ENCODE data around the gene GPR15.

GPR15 gene

DNA sequence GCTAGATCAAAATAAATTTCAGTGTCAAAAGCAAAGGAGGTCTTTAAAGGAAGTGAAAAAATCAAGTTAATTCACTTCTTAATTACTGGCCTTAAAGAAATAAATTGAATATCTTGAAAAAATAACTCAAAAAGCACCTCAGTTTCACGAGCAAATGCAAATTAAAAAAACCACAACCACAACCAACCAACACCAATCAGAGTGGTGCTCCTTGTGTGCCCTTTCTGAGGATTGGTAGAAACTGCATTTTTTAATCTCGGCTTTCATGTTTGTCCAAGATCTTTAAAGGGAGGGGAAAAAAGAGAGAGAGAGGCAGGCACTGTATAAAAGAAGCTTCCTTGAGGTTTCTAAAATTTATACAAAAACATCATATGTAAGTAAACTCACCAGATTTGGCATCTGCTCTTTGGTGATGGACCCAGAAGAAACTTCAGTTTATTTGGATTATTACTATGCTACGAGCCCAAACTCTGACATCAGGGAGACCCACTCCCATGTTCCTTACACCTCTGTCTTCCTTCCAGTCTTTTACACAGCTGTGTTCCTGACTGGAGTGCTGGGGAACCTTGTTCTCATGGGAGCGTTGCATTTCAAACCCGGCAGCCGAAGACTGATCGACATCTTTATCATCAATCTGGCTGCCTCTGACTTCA is at the start of gene GPR15:
GPR15 (plus strand) TSS at position 357 of the 653 bp plus-strand sequence; CDS start at position 413, 56 bp downstream.
- DNase-seq (ENCODE audit: low read depth in 3 of 3) = no peak

DNA sequence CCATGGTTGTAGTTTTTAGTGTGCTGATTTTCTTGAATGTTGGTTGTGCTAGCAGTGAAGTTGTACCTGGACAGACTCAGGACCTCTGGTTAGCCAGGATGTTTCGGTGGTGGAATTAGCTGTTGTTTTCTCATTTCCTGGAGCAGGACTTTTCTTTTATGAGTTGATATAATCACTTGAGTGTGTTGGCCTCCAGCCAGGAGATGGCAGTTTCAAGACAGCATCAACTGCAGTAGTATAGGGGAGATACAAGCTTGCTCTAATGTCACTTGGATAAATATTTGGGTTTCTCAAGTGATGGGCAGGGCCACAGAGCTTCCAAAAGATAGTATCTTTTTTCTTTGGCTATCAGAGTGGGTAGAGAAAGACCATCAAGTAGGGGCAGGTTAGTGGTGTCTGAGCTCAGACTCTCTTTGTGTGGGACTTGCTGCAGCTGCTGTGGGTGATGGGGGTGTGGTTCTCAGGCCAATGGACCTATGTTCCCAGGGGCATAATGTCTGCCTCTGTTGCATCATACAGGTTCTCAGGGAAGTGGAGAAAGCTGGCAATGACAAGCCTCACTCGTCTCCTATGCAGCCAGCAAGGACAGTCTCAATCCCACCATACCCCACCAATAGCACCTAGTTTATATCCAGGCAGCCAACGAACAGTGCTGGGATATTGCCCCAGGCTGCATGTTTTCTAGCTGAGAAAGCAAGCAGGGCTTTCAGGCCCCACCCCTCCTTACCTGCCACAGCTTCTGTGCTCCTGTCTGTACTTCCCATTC is 48.9 kb upstream of the GPR15 start:
- DNase-seq (ENCODE audit: low read depth in 3 of 3) = no peak

DNA sequence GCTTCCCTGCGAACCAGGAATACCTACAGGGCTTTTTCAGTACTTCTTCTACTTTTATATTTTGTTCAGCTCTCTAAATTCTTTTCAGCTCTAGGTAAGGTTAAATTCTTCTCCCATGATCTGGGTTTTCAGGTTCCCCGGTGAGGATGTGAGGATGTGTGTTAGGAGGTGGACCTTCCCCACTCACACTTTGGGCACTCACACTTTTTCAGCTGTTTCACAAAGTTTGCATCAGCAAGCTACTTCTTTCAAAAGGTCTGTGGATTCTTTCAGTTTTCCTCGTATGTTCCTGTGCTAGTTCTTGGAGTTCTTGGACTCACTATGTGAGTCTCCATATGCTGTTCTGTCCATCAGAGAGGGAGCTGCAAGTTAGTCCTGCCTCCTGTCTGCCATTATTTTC is 48.2 kb upstream of the GPR15 start:
- no peak for DNase-seq (ENCODE audit: low read depth in 3 of 3)

DNA sequence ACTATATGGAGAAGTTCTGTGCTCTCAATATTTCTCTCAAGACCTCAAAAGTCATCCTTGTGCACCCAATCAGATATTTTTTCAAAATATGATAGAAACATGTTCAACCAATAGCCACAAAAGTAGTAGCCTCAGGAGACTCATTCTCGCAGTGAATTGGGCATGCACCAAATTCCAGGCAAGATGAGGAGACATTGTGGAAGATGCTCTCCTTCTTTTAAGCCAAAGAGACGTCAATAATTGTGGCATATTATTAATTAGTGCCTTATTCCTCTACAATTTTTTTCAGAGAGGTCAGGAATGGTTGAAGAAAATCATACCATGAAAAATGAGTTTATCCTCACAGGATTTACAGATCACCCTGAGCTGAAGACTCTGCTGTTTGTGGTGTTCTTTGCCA is 34.4 kb upstream of the GPR15 start, which contains the start of gene OR5K2:
OR5K2 (plus strand) TSS at position 301 of the 400 bp plus-strand sequence; CDS start at position 301, 0 bp downstream.
- DNase-seq (ENCODE audit: low read depth in 3 of 3) = no peak

DNA sequence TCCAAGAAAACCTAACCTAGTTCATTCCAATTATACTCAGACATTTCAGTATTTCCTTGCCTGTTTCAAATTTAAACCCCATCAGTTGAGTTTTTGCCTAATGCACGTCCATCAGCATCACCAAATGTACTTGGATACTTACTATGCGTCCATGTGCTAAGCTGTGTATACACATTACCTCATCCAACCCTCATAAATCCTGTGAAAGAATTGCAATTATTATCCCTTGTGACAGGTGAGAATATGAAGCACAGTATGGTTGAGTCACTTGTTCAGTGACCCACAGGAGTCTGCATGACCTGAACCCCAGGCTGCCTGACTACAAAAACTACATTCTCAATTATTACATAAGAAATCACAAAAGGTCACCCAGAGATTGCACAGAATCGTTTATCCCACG is 31.8 kb upstream of the GPR15 start:
- DNase-seq (ENCODE audit: low read depth in 3 of 3) = no peak

DNA sequence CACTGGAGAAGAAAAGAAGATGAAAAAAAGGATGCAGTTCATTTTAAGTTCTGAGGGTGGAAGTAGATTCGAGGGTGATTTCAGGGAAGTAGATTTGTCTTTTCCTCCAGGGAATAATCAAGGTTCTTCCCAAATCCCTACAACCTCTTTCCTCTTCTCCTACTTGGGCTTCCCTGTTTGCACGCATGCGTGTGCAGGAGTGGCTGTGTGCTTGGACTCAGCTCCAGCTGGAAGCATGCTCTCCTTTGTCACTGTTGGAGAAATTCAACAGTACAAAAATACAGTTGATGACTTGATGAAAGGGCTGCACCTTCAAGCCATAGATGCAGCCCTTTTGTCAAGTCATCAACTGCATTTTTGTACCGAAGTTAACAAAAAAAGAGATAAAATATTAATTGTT is 30.5 kb upstream of the GPR15 start:
- no peak for DNase-seq (ENCODE audit: low read depth in 3 of 3)

DNA sequence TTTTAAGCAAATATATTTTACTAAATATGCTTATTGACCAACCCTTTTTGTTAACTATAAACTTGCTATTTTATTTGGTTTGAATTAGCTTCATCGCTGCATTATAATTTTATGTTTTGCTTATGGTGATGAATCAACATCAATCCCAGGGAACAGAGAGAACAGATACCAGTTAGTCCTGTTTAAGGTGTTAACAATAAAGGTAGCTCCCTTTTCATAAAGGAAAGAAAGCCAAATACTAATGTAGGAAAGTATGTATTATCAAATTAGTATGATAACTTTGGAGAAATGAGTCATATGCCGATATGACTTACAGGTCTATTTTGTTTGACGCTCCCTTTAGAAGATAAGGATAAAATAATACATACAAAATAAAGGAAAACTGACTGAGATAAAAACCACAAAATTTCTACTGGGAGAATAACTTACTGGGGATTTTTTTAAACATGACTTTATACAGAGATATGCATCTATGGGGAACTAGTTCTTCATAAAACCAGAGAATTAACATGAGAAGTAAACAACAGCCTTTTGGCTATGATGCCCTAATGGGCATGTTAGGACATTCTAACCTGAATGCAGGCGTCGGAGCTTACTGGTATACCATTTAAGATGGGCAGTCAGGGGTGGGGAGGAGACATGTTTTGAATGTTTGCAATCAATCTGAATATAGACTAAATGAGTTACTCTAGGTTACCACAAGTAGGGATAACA is 29.8 kb upstream of the GPR15 start:
- no peak for DNase-seq (ENCODE audit: low read depth in 3 of 3)

DNA sequence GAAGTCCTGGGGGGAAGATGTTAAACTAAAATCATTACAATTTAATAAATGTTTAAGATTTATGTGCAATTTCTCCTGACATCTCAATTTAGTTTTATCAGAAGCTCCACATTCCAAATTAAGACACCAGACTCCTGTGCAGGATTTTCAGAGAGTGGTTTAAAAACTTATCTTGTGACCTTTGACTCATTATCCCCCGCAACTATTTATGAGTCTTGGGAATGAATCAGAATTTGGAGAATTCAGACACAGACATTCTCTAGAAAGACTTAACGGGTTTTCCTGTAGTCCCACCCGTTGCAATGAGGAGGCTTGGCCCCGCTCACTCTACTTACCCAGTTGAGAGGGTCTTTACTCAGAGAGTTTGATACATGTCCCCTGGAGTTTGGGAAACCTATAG is 27.2 kb upstream of the GPR15 start:
- DNase-seq (ENCODE audit: low read depth in 3 of 3) = no peak

DNA sequence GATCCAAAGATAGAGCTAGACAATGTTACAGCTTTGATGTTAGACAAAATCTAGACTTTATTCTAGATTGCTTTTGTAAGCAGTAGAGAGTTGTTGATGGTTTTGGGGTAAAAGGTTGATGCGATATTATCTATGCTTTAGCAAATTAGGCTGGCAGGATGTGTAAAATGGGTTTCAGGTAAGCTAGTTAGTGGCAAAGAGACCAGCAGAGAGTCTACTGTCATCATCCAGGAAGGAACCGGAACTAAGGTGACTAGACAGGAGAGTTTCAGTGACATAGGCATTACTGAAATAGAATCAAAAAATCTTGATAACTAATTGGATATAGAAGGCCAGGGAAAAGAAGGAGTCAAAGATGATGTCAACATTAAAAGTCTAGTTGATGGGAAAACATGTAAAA is 23.2 kb upstream of the GPR15 start:
- DNase-seq (ENCODE audit: low read depth in 3 of 3) = no peak

DNA sequence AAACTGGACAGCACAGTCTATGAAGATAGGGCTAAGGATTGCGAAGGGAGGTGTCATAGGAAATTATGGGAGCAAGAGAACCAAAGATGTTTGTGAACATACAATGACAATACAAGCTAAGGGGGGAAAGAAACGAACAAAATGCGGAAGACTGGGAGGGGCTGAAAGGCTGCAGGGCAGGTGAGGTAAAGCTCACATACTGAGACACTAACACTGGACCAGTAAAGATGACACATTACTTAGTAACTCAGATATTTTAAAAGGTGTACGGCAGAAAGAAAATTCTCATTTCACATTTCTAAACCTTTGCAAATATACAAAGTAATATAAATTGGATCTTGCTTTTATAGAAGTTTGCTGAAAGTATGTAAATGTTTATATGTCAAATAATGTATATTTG is 19.2 kb upstream of the GPR15 start:
- DNase-seq (ENCODE audit: low read depth in 3 of 3) = no peak

DNA sequence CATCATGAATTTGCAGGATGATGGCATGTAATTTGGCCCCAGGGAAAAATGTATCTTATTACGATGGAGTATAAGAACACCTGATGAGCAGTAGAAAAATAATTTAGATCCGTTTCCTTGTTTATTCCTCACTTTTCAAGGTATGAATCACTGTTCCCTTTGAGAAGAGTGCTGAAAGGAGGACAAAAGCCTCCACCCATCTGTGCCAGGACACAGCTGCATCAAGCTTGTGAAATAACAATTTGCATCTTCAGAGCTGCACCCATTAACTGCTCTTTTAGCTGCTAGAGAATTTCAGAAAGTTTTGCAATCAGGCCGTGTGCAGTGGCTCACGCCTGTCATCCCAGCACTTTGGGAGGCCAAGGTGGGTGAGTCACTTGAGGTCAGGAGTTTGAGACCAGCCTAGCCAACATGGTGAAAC is 18.7 kb upstream of the GPR15 start:
- no peak for DNase-seq (ENCODE audit: low read depth in 3 of 3)

DNA sequence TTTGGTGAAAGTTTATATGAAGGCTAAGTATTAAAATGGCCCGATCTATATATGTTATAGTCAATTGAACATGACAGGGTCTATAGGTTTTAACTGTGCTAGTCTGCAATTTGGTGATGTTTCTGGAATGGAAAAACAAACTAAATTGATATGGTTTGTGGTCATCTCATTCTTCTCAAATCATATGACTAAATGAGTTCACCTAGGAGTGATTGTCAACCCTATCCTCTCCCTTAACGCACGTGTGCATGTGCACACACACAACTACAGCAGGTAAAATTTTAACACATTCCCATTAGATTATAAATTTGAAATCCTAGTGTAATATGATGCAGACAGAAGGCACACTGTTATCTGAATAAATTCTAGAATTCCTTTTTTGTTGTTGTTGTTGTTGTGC is 18.0 kb upstream of the GPR15 start:
- no peak for DNase-seq (ENCODE audit: low read depth in 3 of 3)

DNA sequence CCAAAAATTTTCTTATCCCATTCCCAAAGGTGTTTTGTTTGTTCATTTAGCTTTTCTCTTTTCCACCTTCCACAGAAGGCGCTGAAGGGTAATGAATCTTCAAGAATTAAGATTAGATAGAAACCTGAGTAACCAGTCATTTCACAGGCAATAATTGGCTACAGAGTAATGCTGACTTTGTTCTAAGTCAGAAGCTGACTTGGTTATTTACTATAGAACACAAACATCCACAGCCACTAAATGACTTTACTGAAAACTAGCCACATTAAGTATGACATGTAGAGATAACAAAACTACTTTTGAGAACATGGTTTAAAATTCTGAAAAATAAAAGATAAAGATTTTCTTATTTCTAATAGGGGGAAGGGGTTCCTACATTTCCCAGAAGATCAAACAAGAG is 16.8 kb upstream of the GPR15 start:
- no peak for DNase-seq (ENCODE audit: low read depth in 3 of 3)

DNA sequence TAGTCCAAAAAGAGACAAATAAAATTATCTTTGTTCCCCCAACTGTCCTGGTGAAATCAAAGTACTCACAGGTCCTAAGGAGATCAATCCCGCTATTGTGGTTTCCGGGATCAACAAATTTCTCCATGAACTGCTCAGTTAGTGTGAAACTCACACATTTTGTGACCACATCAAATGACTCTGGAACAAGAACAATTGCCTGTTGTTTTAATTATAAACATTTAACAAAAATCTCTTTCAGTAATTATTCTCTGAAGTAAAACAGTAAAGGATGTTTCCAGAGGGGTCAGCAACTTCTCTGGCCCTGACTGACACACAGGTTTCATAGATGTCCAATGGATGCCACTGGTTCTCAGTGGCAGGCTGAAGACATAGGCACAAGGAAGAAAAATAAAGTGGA is 13.0 kb upstream of the GPR15 start:
- DNase-seq (ENCODE audit: low read depth in 3 of 3) = no peak

DNA sequence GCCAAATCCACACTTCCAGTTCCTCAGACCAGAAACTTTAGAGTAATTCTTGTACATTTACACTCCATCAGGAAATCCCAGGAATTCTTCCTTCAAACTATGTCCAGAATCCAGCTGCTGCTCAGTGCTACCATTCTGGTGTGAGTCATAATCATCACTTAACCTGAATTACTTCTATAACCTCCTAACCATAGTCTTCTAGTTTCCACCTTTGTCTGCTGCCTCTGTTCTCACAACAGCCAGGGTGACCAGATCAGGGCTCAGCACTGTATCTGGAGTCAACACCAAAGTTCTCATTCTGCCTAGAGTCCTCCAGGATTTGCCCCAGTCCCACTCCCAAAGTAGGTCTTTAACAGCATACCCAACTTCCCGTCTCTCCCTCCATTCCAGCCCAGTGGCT is 12.4 kb upstream of the GPR15 start:
- DNase-seq (ENCODE audit: low read depth in 3 of 3) = no peak

DNA sequence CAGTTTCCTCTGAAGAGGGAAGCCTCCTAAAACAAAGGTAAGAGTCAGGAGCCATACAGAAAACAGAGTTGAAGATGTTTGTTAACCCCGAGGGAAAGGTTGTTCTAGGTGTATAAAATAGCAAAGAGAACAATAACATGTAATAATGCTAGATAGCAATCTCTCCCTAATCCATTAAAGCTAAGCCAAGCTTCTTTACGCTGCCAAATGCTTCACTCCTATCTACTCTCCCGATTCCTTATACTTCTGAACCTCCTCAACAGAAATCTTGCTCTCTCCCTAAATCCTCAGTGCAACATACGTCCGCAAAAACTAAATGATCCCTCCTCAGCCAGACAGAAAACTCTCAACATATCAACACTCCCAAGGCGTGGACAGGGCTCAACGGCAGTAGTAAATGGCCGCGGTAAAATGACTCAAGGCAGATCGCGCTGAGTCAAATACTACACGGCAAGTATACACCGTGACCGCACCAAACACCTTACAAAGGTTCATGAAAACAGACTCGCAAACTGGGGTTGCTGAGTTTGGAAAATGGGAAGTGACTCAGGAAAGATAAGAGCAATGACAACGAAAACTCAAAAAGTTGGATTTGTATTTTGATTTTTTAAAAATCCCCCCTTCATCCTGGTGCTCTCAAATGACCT is 9.8 kb upstream of the GPR15 start:
- peak; percentile 19 to 24 (median 22) for DNase-seq (ENCODE audit: low read depth in 3 of 3)

DNA sequence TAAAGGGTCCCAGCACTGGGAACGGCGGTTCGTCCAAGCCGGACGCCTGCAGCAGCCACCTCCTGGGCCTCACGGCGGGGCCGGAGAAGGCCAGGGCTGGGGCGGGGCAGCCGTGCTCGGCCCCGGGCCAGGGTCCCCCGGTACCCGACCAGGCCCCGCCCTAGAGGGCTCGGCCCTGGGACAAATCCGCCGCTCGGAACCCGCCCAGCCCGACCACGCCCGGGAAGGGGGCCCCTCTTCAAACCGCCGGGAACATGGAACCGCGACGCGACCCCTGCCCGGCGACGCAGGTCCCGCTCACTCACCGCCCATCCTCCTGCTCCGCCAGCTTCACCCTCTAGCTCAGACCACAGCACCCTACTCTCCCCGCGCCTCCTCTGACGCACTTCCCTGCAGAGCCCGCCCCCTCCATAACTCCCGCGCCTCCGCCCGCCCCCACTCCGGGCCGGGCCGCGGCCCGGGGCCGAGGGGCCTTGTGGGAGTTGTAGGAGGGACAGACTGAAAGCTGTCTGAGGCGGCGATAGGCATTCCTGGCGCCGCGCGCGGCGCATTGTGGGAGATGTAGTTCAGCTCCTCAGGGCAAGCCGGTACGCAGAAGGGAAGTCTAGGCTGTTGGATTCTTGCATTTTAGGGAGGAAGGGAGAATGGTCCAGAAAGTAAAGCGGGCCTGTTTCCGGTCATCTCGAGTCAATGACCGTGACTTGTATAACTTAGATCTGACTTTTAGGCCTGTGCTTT is 9.1 kb upstream of the GPR15 start, which contains the start of gene CLDND1:
CLDND1 (minus strand) TSS at position 359 of the 738 bp plus-strand sequence. CDS start 1,478 bp downstream, outside the sequence.
- peak; percentile 90 to 96 (median 93) for DNase-seq (ENCODE audit: low read depth in 3 of 3)

DNA sequence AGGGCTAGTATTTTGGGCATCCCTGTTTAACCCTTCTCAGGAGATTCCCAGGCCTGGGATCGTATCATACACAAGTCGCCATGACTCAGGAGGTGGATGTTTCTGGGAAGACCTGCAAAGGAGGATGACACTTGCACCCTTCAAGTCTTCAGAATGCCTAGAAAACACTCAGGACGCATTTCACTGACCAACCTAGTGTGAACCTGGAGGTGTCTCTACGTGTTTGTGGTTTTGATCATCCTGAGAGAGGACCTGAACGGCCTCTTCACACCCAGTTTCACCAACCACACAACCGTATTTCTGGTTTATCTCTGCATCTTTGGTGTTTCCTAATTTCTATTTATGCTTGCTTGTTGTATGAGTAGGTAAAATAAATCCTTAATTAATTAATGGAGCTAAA is 6.3 kb upstream of the GPR15 start:
- DNase-seq (ENCODE audit: low read depth in 3 of 3) = no peak

DNA sequence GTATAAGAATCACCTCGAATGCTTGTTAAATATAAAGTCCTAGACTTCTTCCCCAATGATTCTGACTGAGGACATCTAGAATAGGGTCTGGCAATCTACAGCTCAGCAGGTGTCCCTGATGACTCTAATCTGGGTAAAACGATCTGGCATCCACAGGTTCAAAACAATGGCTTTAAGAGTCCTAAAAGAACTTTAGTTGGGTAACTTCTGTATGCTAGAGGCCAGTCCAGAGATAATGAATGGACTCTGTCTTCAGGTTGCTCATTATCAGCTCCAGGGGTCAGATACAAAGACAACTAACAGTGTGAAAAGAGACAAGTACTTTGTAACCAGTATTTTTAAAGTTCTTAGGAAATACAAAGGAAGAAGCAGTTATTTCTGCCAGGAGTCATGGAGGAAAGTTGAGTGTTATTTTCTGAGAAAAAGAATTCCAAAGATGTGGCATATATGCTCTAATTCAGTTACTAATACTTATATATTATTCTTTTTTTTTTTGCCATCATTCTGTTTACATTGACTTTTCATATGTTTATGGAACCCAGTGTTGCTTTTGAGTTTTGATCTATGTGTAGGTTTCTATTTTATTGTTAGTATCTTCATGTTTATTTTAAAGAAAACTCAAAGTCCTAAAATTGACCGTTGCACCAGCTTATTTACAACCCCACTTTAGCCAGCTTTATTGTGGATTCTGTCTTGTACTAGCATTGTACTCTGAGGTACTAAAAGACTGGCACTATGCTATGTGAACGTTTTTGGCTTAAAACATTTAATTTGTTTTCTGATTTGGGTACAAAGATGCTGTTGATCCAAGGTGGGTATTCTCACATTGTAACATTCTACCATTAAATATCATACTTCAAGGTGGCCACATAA is 3.1 kb upstream of the GPR15 start:
- no peak for DNase-seq (ENCODE audit: low read depth in 3 of 3)

DNA sequence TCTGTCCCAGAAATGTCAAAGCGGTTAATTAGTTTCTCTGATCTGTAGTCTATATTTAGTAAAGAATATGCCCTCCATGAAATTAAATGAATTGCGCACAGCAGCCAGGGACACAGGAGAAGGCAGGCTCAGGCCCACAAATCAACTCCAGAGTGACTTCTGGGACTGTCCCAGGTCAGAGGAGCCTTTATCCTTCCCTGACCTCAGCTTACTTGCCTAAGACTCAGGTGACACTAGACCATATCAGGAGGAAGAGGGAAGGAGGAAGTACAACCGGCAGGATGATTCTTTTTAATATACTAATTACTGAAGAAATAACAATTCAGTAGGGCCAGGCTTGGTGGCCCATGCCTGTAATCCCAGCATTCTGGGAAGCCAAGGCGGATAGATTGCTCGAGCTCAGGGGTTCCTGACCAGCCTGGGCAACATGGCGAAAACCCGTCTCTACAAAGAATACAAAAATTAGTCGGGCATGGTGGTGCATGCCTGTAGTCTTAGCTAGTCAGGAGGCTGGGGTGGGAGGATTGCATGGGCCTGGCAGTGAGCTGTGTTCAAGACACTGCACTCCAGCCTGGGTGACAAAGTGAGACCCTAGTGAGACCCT is 1.8 kb upstream of the GPR15 start:
- DNase-seq (ENCODE audit: low read depth in 3 of 3) = no peak

Measured in stimulated activated CD4-positive, alpha-beta T cell treated with anti-CD3 and anti-CD28 coated beads, TNF-alpha, amount 100 ng/mL, for 4 hours (primary cell).